Neural crest cell (in vitro differentiated cells): Measurements from ENCODE around the gene CSTB. TPM values are rescaled to one million over a fixed set of nuclear protein-coding genes. Genes with fewer than 3 reads are reported as not detected.
A peak's percentile ranks its signal among the peaks of the same experiment; 100 is the strongest.

ENCODE experiments used
- DNase-seq: peaks from one replicate; pipeline ENCODE4 v3.0.0; 2021; ENCODE audit warnings: low read depth, mixed read lengths, low spot score
- H3K27ac Mint-ChIP-seq: one replicate; pipeline ENCODE4 v1.8.0; 2021; ENCODE audit warnings: mild to moderate bottlenecking, mixed read lengths; ENCODE audit not compliant: unreplicated experiment
- H3K27me3 Mint-ChIP-seq: 2 replicates; pipeline ENCODE4 v1.8.0; 2021; ENCODE audit warnings: low read depth, mild to moderate bottlenecking, mixed read lengths
- H3K36me3 Mint-ChIP-seq: 2 replicates; pipeline ENCODE4 v1.8.0; 2021; ENCODE audit warnings: low read depth, mild to moderate bottlenecking, mixed read lengths
- H3K4me1 Mint-ChIP-seq: 2 replicates; pipeline ENCODE4 v1.8.0; 2021; ENCODE audit warnings: mixed read lengths
- H3K4me3 Mint-ChIP-seq: one replicate; pipeline ENCODE4 v1.8.0; 2021; ENCODE audit warnings: mild to moderate bottlenecking, mixed read lengths
- H3K9me3 Mint-ChIP-seq: 2 replicates; pipeline ENCODE4 v1.8.0; 2021; ENCODE audit warnings: mixed read lengths
- total RNA-seq: library from RNA; stranded (reverse); gene quantifications from 2 replicates; pipeline ENCODE4 v1.2.1, GENCODE V29; 2021
- TF ChIP-seq, protein P1 (sequence below): fragments of 200-600 bp; sonication (generic); conservative IDR thresholded peaks from 2 replicates; pipeline ENCODE4 v1.5.0; 2021; ENCODE audit warnings: antibody characterized with exemption, mild to moderate bottlenecking

Gene CSTB
- total RNA-seq, 1 donor from 2014 or later: 37.1 TPM

DNA sequence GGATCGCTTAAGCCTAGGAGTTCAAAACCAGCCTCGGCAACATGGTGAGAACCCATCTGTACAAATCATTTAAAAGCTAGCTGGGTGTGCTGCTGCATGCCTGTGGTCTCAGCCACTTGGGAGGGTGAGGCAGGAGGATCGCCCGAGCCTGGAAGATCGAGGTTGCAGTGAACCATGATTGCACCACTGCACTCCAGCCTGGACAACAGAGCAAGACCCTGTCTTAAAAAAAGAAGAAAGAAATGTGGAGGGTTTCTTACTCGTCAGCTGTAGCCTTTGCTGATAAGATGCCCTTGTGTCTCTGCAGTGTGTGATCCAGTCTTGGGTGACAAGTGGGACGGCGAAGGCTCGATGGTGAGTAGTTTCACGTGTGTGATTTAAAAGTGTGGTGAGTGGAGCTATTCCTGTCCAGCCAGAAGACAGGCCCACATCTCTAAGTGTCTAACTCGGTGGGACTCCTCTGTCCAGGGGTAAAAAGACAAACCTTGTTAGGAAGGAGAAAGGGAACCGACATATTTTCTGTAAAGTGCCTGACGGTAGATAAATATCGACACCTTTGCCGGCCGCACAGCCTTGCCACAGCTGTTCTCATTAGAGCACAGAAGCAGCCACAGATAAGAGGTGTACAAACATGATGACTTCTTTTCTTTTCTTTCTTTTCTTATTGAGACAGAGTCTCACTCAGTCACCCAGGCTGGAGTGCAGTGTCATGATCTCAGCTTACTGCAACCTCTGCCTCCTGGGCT lies 30.2 kb downstream of the CSTB start:
- Mint-ChIP-seq H3K4me3 (no peak overlapping the region), H3K9me3 (no peaks in the 10 kb centered on the region), H3K27ac (peak overlapping the region; percentile 19), H3K27me3 (no peaks in the 10 kb centered on the region), H3K36me3 (peaks cover 6% of the 10 kb centered on the region), H3K4me1 (no peaks in the 10 kb centered on the region)
- no peak for DNase-seq
- TF ChIP-seq, protein P1, sequence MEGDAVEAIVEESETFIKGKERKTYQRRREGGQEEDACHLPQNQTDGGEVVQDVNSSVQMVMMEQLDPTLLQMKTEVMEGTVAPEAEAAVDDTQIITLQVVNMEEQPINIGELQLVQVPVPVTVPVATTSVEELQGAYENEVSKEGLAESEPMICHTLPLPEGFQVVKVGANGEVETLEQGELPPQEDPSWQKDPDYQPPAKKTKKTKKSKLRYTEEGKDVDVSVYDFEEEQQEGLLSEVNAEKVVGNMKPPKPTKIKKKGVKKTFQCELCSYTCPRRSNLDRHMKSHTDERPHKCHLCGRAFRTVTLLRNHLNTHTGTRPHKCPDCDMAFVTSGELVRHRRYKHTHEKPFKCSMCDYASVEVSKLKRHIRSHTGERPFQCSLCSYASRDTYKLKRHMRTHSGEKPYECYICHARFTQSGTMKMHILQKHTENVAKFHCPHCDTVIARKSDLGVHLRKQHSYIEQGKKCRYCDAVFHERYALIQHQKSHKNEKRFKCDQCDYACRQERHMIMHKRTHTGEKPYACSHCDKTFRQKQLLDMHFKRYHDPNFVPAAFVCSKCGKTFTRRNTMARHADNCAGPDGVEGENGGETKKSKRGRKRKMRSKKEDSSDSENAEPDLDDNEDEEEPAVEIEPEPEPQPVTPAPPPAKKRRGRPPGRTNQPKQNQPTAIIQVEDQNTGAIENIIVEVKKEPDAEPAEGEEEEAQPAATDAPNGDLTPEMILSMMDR: no peak

DNA sequence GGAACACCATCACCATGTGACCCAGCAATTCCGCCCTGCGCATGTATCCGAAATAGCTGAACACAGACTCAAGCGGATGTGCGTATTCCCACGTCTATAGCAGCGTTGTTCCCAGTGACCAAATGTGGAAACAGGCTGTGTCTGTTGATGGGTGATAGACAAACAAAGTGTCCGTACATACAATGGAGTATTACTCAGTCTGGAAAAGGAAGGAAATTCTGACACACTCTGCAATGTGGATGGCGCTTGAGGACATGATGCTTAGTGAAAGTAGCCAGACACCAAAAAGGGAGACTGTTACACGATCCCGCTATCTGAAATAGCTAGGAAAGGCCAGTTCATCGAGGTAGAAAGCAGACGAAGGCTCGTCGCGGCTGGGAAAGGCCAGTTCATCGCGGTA lies 31.4 kb downstream of the CSTB start:
- peaks cover 2% of the 10 kb centered on the region for H3K36me3 Mint-ChIP-seq

DNA sequence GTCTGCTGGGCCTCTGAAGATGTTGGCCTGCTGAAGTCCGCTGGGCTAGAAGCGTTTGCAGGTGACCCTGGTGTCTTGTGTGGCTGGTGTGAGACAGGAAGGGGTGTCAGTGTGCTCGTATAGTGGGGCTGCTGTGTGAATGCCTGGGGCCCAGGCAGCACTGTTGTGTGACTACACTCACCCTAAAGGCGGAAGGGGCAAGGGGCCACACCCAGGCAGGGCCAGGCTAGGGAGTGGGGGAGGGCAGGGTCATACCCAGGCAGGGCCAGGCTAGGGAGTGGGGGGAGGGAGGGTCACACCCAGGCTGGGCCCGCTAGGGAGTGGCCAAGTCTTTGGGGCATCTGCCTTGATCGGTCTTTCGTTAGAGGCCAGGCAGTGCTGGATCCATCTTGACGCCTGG lies 32.2 kb downstream of the CSTB start:
- no peak for DNase-seq
- peaks cover 9% of the 10 kb centered on the region for H3K4me1 Mint-ChIP-seq
- no peak overlapping the region for H3K27ac Mint-ChIP-seq
- H3K27me3 Mint-ChIP-seq: no peaks in the 10 kb centered on the region
- TF ChIP-seq, protein P1: no peak
- H3K9me3 Mint-ChIP-seq: no peaks in the 10 kb centered on the region
- peaks cover 2% of the 10 kb centered on the region for H3K36me3 Mint-ChIP-seq
- H3K4me3 Mint-ChIP-seq: no peak overlapping the region

More for the DNA sequence above, 31.4 kb downstream of the CSTB start:
- H3K27me3 Mint-ChIP-seq: no peaks in the 10 kb centered on the region
- peaks cover 9% of the 10 kb centered on the region for H3K4me1 Mint-ChIP-seq
- no peaks in the 10 kb centered on the region for H3K9me3 Mint-ChIP-seq
- H3K27ac Mint-ChIP-seq: peak overlapping the region; percentile 72
- H3K4me3 Mint-ChIP-seq: no peak overlapping the region
- DNase-seq: no peak
- TF ChIP-seq, protein P1: no peak

DNA sequence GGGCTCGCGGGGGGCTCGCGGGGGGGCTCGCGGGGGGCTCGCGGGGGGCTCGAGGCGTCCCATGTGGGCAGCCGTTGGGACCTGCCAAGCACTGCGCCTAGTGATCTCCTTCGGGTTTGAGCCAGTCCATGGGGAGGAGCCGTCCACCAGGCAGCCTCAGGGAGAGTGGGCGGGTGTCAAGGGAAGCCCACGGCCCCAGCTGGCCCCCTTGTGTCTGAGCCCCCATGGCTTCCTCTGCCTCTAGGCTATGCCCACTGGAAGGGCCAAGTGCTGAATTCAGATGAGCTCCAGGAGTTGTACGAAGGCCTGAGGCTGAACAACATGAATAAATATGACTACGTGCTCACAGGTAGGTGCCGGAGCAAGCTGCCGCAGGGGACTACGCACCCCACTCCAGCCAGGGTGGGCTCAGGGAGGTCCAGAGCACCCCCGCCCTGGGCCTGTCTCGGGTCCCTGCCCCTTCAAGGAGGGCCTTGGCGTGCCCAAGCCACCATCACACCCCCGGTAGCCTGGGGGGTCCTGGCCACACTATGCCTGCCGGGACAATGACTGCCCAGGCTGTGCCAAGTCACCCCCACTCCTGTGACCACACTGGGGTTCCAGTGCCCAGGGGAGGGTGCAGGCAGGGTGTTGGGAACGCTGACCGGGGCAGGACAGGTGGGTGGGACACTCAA lies 34.5 kb downstream of the CSTB start:
- H3K36me3 Mint-ChIP-seq: peaks cover 2% of the 10 kb centered on the region
- H3K4me3 Mint-ChIP-seq: no peak overlapping the region
- DNase-seq: no peak
- TF ChIP-seq, protein P1: no peak
- no peak overlapping the region for H3K27ac Mint-ChIP-seq
- no peaks in the 10 kb centered on the region for H3K9me3 Mint-ChIP-seq
- no peaks in the 10 kb centered on the region for H3K27me3 Mint-ChIP-seq
- H3K4me1 Mint-ChIP-seq: peaks cover 9% of the 10 kb centered on the region

DNA sequence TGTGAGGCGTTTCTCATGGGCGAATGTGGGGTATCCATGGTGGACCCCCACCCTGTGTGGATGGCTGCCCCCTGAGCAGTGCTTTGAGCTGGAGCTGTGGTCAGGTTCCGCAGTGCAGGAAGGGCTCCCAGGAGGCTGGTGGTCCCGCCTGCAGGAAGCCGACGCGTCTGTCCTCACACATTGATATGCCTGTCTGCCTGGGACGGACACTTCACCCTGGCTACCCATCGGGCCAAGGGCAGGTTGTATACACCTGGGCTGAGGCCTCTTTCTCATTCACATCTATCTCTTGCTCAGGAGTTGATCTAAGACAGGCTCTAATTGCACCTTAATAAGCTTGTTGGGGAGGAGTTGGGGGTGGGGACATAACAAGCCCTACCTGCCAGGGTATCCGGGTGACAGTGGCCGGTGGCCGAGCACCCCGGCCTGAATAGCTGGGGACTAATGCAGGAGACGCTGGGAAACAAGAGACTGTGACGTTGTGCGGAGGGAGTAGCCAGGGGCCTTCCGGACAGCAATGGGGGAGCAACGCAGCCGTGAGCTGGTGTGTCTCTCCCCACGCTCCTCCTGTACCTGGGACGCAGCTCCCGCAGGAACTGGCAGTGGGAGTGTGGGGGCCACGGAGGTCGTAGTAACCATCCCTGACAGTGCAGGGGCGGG lies 35.5 kb downstream of the CSTB start:
- TF ChIP-seq, protein P1: no peak
- H3K9me3 Mint-ChIP-seq: no peaks in the 10 kb centered on the region
- peak overlapping the region; percentile 51 for H3K4me3 Mint-ChIP-seq
- peaks cover 2% of the 10 kb centered on the region for H3K36me3 Mint-ChIP-seq
- H3K27me3 Mint-ChIP-seq: no peaks in the 10 kb centered on the region
- DNase-seq: peak; percentile 32
- peak overlapping the region; percentile 94 for H3K27ac Mint-ChIP-seq
- H3K4me1 Mint-ChIP-seq: peaks cover 9% of the 10 kb centered on the region
